Measurements from ENCODE around the gene TMEM106B.

TMEM106B gene

DNA sequence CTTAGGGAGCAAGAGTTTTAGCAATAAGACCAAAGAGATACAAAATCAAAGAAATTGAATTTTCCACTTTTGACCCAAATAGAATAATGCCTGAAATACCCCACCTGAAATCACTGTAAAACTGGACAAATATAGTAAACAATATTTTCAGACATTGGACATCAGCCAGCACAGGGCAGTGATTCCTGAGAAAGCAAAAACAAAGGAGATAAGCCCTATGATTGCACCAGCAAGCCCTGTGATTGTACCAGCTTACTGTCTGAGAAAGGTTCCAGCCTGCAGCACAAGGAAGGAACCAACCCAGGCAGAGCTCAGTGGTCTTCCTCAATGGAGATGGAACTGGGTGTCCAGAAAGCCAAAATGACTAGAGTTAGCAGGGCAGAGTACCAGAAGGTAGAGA is 10.3 kb downstream of the TMEM106B start:
- TF ChIP-seq TAF1 (IDR thresholded peaks at IDR 0.05; ENCODE audit: borderline replicate concordance, insufficient read depth, low read length) (no peak), POLR2AphosphoS5 (IDR thresholded peaks at IDR 0.05; ENCODE audit: low read depth, low read length) (no peak), SIN3A (IDR thresholded peaks at IDR 0.05; ENCODE audit: borderline replicate concordance, insufficient read depth, low read length) (no peak), FOXP2 (optimal IDR thresholded peaks at IDR 0.05; ENCODE audit: borderline replicate concordance, extremely low read depth, extremely low read length, insufficient read depth) (no peak)
- TF ChIP-seq, protein P1, sequence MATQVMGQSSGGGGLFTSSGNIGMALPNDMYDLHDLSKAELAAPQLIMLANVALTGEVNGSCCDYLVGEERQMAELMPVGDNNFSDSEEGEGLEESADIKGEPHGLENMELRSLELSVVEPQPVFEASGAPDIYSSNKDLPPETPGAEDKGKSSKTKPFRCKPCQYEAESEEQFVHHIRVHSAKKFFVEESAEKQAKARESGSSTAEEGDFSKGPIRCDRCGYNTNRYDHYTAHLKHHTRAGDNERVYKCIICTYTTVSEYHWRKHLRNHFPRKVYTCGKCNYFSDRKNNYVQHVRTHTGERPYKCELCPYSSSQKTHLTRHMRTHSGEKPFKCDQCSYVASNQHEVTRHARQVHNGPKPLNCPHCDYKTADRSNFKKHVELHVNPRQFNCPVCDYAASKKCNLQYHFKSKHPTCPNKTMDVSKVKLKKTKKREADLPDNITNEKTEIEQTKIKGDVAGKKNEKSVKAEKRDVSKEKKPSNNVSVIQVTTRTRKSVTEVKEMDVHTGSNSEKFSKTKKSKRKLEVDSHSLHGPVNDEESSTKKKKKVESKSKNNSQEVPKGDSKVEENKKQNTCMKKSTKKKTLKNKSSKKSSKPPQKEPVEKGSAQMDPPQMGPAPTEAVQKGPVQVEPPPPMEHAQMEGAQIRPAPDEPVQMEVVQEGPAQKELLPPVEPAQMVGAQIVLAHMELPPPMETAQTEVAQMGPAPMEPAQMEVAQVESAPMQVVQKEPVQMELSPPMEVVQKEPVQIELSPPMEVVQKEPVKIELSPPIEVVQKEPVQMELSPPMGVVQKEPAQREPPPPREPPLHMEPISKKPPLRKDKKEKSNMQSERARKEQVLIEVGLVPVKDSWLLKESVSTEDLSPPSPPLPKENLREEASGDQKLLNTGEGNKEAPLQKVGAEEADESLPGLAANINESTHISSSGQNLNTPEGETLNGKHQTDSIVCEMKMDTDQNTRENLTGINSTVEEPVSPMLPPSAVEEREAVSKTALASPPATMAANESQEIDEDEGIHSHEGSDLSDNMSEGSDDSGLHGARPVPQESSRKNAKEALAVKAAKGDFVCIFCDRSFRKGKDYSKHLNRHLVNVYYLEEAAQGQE (IDR thresholded peaks at IDR 0.05; ENCODE audit: insufficient read depth in 1 of 2, low read depth in 2 of 2, low read length in 2 of 2): no peak

DNA sequence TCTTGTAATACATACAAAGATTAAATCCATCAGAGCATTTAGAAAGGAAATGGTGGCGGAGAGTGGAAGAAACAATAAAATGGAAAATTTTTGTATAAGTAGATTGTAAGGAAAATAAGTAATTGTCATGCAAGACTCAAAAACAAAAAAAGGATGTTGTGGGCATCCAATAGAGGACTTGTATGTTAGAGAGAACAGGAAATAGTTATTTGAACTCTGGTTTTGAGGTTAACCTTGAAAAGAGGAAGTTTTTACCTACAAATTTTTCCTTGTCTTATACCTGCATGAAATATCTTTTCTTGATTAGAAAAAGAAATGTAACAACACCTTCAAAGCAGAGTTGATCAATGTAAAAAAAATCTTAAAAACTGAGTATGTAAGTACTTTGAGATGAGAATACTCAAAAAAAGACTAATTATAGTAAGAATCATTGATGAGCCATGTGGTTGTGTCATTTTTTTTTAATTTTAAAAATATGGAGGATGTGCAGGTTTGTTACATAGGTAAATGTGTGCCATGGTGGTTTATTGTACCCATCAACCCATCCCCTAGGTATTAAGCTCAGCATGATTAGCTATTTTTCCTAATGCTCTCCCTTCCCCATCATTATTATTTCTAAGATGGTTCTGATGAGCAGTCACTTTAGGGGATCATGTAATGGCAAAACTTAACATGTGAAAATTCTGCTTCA is 11.9 kb downstream of the TMEM106B start:
- no peak for TF ChIP-seq SIN3A (IDR thresholded peaks at IDR 0.05; ENCODE audit: borderline replicate concordance, insufficient read depth, low read length)
- no peak for TF ChIP-seq FOXP2 (optimal IDR thresholded peaks at IDR 0.05; ENCODE audit: borderline replicate concordance, extremely low read depth, extremely low read length, insufficient read depth)
- no peak for TF ChIP-seq POLR2AphosphoS5 (IDR thresholded peaks at IDR 0.05; ENCODE audit: low read depth, low read length)
- no peak for TF ChIP-seq TAF1 (IDR thresholded peaks at IDR 0.05; ENCODE audit: borderline replicate concordance, insufficient read depth, low read length)
- TF ChIP-seq, protein P1 (IDR thresholded peaks at IDR 0.05; ENCODE audit: insufficient read depth in 1 of 2, low read depth in 2 of 2, low read length in 2 of 2): no peak

DNA sequence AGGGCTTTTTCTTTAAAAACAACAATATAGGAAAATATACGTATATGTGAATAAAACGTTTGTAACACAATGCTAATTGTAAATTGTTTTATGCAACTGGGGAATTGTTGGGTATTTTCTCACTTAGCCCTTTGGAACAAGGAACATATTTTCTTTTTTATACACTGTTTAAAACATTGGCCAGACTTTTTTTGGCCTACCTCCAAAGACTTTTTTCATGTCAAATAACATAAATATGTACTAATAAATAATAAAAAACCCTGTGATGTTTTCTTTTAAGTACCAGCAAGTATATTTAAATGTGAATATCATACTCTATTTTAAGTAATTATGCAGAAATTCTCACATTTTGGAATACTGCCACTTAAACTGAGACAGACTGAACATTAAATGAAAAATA is 15.7 kb downstream of the TMEM106B start:
- no peak for TF ChIP-seq FOXP2 (optimal IDR thresholded peaks at IDR 0.05; ENCODE audit: borderline replicate concordance, extremely low read depth, extremely low read length, insufficient read depth)
- TF ChIP-seq SIN3A (IDR thresholded peaks at IDR 0.05; ENCODE audit: borderline replicate concordance, insufficient read depth, low read length): no peak
- TF ChIP-seq TAF1 (IDR thresholded peaks at IDR 0.05; ENCODE audit: borderline replicate concordance, insufficient read depth, low read length): no peak

DNA sequence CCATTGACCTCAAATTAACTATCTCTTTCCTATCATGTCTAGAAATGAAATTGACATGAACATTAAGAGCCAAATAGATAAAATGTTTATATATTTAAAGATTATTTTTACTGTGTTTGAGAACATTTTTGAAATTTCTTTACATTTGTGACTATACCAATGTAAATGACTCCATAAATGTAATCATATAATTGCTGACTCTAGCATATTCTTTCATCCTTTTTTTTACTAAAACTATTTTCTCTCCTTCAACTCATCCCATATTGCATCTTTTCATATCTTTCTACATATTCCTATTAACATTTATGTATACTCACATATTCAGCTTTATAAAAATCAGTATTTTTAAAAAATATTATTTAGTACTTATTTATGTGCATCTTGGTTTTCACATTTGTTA is 16.9 kb downstream of the TMEM106B start:
- TF ChIP-seq TAF1 (IDR thresholded peaks at IDR 0.05; ENCODE audit: borderline replicate concordance, insufficient read depth, low read length): no peak
- TF ChIP-seq SIN3A (IDR thresholded peaks at IDR 0.05; ENCODE audit: borderline replicate concordance, insufficient read depth, low read length): no peak
- no peak for TF ChIP-seq FOXP2 (optimal IDR thresholded peaks at IDR 0.05; ENCODE audit: borderline replicate concordance, extremely low read depth, extremely low read length, insufficient read depth)
- TF ChIP-seq POLR2AphosphoS5 (IDR thresholded peaks at IDR 0.05; ENCODE audit: low read depth, low read length): no peak
- TF ChIP-seq, protein P1 (IDR thresholded peaks at IDR 0.05; ENCODE audit: insufficient read depth in 1 of 2, low read depth in 2 of 2, low read length in 2 of 2): no peak

DNA sequence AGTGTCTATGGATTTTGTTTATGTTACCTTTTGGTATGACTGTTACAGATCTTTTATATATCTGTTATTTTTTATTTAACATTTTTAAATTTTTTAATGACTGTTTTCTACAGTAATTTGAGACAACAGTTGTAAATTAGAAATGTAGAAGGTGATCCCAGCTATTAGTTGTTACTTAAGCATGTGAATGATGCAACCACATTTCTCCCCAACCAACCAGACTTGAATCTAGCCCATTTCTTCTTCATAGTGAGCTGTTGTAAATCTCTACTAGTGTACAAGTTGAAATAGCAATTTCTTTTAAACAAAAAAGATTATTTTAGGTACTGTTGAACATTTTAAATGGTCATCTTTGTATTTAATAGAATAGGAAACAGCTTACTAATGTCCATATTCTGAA is 18.0 kb downstream of the TMEM106B start:
- TF ChIP-seq TAF1 (IDR thresholded peaks at IDR 0.05; ENCODE audit: borderline replicate concordance, insufficient read depth, low read length) (no peak), POLR2AphosphoS5 (IDR thresholded peaks at IDR 0.05; ENCODE audit: low read depth, low read length) (no peak), SIN3A (IDR thresholded peaks at IDR 0.05; ENCODE audit: borderline replicate concordance, insufficient read depth, low read length) (no peak), FOXP2 (optimal IDR thresholded peaks at IDR 0.05; ENCODE audit: borderline replicate concordance, extremely low read depth, extremely low read length, insufficient read depth) (no peak)
- TF ChIP-seq, protein P1 (IDR thresholded peaks at IDR 0.05; ENCODE audit: insufficient read depth in 1 of 2, low read depth in 2 of 2, low read length in 2 of 2): no peak

Data from PFSK-1 (cell line).